Stimulated activated CD8-positive, alpha-beta memory T cell treated with anti-CD3 and anti-CD28 coated beads, Interleukin-15, amount 100 ng/mL, for 1 hour (primary cell): ENCODE measurements around the gene MUC22.
"Not testable (repeated sequence)": the region's sequence is repeated elsewhere in the genome, so short reads cannot be mapped to it uniquely, and the experiment has no call there.

Experiments used
- DNase-seq: peaks from one replicate; pipeline ENCODE4 v3.0.0-alpha.2; 2020; ENCODE audit warnings: low read depth

MUC22 gene

GRCh38 chr6:31010393-31011060 is at the start of gene MUC22:
Gene MUC22 (plus strand): TSS chr6:31010474. CDS start chr6:31010707, 233 bp downstream.
- no peak for DNase-seq

- no peak for DNase-seq
These were observed 49.2 kb upstream of the MUC22 start for GRCh38 chr6:30960907-30961673.

GRCh38 chr6:30962716-30963115 is 47.6 kb upstream of the MUC22 start:
- DNase-seq = no peak

GRCh38 chr6:30963641-30964040 is 46.6 kb upstream of the MUC22 start:
- no peak for DNase-seq

GRCh38 chr6:30964075-30964474 is 46.2 kb upstream of the MUC22 start:
- DNase-seq = no peak

GRCh38 chr6:30965140-30965601 is 45.1 kb upstream of the MUC22 start:
- DNase-seq = no peak

- no peak for DNase-seq
These were observed 44.1 kb upstream of the MUC22 start for GRCh38 chr6:30966154-30966553.

GRCh38 chr6:30969171-30969570 is 41.1 kb upstream of the MUC22 start:
- DNase-seq = not testable (repeated sequence)

GRCh38 chr6:30970946-30971345 is 39.3 kb upstream of the MUC22 start:
- no peak for DNase-seq

GRCh38 chr6:30972816-30973215 is 37.5 kb upstream of the MUC22 start:
- no peak for DNase-seq

GRCh38 chr6:30974490-30975252 is 35.6 kb upstream of the MUC22 start:
- no peak for DNase-seq

GRCh38 chr6:30979141-30979540 is 31.1 kb upstream of the MUC22 start:
- DNase-seq = no peak

- DNase-seq = no peak
These were observed 30.6 kb upstream of the MUC22 start for GRCh38 chr6:30979690-30980089.

GRCh38 chr6:30981942-30982772 is 28.1 kb upstream of the MUC22 start:
- DNase-seq = no peak

- no peak for DNase-seq
These were observed 26.8 kb upstream of the MUC22 start, which contains the start of gene MUC21 for GRCh38 chr6:30983439-30983838. Gene MUC21 (plus strand): TSS chr6:30983718. CDS start chr6:30983959, 241 bp downstream.

- no peak for DNase-seq
These were observed 24.8 kb upstream of the MUC22 start for GRCh38 chr6:30985490-30985889.

- no peak for DNase-seq
These were observed 23.0 kb upstream of the MUC22 start for GRCh38 chr6:30987304-30987703.

GRCh38 chr6:30988209-30988825 is 22.0 kb upstream of the MUC22 start:
- no peak for DNase-seq

- DNase-seq = no peak
These were observed 19.7 kb upstream of the MUC22 start for GRCh38 chr6:30990422-30991086.

GRCh38 chr6:30991891-30992290 is 18.4 kb upstream of the MUC22 start:
- no peak for DNase-seq

- DNase-seq = no peak
These were observed 13.0 kb upstream of the MUC22 start for GRCh38 chr6:30997301-30997700.
